Fibroblast of peridontal ligament (primary cell): Measurements from ENCODE around the gene C11orf87.

Experiments used
- DNase-seq: peaks from one replicate; pipeline ENCODE4 v3.0.0-alpha.2; 2010; ENCODE audit errors: extremely low read depth

C11orf87 gene

GRCh38 chr11:109443052-109443451 lies 21.1 kb downstream of the C11orf87 start:
- DNase-seq = no peak

GRCh38 chr11:109454857-109455256 lies 32.9 kb downstream of the C11orf87 start:
- DNase-seq = no peak
